Measurements from ENCODE around the gene OAT. TPM values are rescaled to one million over a fixed set of nuclear protein-coding genes. Genes with fewer than 3 reads are reported as not detected.

The OAT gene
- total and polyA plus RNA-seq, 8 donors: 26.1 to 243 (median 69.4) TPM

DNA sequence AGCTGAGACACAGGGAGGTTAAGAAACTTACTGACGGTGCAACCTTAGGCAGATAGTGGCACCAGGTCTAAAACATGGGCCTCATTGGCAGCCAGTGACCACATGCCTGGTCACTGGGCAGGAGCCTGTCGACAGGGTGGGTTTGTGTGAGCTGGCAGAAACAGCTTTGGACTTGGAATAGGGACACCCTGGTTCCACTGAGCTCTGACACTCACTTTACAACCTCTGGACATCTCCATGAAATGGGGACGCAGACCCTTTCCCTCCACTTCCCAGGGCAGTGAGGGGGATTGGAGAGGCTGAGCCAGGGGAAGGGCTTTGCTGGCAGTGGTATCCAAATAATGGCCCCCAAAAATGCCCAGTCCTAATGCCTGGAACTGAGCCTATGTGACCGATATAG is 49.7 kb downstream of the OAT start:
- Histone ChIP-seq H3K4me3 (no peak overlapping the region), H3K4me1 (no peaks in the 10 kb centered on the region), H3K36me3 (no peaks in the 10 kb centered on the region), H3K27me3 (peaks cover 0 to 12% (median 0%) of the 10 kb centered on the region in 3 donors), H3K9me3 (no peaks in the 10 kb centered on the region), H3K27ac (no peak overlapping the region)
- intact Hi-C loops (cut with DNase I; ENCODE audit: low total_unique reads): no loop called here
- no peak for DNase-seq
- 87 to 92% (median 91%) methylated on average over 4 of the region's 4 CpGs for WGBS, 5 donors
- TF ChIP-seq EP300 (IDR thresholded peaks at IDR 0.05): no peak
- no peak for TF ChIP-seq POLR2AphosphoS5 (IDR thresholded peaks at IDR 0.05)

GRCh38 chr10:124367936-124368335 is 50.8 kb downstream of the OAT start:
- 79 to 89% (median 82%) methylated on average over 14 to 18 of the region's 18 CpGs for WGBS, 5 donors
- Histone ChIP-seq H3K4me1 (no peaks in the 10 kb centered on the region), H3K4me3 (no peak overlapping the region), H3K9me3 (no peaks in the 10 kb centered on the region), H3K27ac (no peak overlapping the region), H3K27me3 (peaks cover 0 to 12% (median 0%) of the 10 kb centered on the region in 3 donors), H3K36me3 (no peaks in the 10 kb centered on the region)
- DNase-seq: no peak
- intact Hi-C loops (cut with DNase I; ENCODE audit: low total_unique reads): no loop called here
- TF ChIP-seq POLR2AphosphoS5 (IDR thresholded peaks at IDR 0.05) (no peak), POLR2A (IDR thresholded peaks at IDR 0.05) (no peak), EP300 (IDR thresholded peaks at IDR 0.05) (no peak)
- TF ChIP-seq, protein P1, sequence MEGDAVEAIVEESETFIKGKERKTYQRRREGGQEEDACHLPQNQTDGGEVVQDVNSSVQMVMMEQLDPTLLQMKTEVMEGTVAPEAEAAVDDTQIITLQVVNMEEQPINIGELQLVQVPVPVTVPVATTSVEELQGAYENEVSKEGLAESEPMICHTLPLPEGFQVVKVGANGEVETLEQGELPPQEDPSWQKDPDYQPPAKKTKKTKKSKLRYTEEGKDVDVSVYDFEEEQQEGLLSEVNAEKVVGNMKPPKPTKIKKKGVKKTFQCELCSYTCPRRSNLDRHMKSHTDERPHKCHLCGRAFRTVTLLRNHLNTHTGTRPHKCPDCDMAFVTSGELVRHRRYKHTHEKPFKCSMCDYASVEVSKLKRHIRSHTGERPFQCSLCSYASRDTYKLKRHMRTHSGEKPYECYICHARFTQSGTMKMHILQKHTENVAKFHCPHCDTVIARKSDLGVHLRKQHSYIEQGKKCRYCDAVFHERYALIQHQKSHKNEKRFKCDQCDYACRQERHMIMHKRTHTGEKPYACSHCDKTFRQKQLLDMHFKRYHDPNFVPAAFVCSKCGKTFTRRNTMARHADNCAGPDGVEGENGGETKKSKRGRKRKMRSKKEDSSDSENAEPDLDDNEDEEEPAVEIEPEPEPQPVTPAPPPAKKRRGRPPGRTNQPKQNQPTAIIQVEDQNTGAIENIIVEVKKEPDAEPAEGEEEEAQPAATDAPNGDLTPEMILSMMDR (IDR thresholded peaks at IDR 0.05): no peak

DNA sequence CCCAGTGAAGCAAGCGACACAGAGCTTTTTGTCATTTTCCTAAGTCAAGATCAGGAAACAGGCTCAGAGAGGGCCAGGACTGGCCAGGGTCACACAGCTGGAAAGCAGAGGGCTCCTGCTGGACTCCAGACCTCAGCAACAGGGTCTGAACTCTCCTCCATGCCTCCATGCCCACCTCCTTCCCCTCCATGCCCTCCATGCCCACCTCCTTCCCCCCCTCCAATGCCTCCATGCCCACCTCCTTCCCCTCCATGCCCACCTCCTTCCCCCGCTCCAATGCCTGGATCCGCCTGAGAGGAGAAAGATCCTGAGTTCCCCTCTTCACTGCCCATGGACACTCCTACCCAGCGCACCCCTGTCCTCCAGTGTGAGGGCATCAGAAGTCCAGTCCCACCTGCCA is 51.3 kb downstream of the OAT start:
- Histone ChIP-seq H3K9me3 (no peaks in the 10 kb centered on the region), H3K36me3 (no peaks in the 10 kb centered on the region), H3K27ac (no peak overlapping the region), H3K27me3 (peaks cover 0 to 12% (median 0%) of the 10 kb centered on the region in 3 donors), H3K4me1 (no peaks in the 10 kb centered on the region), H3K4me3 (no peak overlapping the region)
- no peak for DNase-seq
- 90 to 100% (median 96%) methylated on average over 3 to 4 of the region's 4 CpGs for WGBS, 5 donors
- TF ChIP-seq, protein P1 (IDR thresholded peaks at IDR 0.05): no peak
- TF ChIP-seq POLR2AphosphoS5 (IDR thresholded peaks at IDR 0.05): no peak
- TF ChIP-seq POLR2A (IDR thresholded peaks at IDR 0.05): no peak
- TF ChIP-seq EP300 (IDR thresholded peaks at IDR 0.05): no peak
- intact Hi-C loops (cut with DNase I; ENCODE audit: low total_unique reads): no loop called here

DNA sequence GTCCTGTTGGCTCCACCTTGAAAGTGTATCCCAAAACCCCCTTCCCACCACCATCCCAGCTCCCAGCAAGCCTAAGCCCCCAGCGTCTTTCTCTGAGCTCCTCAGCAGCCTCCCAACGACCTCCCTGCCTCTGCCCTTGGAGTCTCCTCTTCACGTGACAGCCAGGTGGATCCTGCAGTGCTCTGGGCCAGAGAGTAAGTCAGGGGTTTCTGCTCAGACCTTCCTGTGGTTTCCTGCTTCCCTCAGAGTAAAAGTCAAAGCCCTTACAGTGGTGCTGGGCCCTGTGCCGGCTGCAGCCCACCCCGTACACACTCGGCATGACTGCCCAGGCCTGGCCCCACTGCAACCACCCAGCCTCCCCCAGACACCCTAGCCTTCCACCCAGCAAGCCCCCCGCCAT is 51.9 kb downstream of the OAT start:
- Histone ChIP-seq H3K27ac (no peak overlapping the region), H3K27me3 (peaks cover 0 to 12% (median 0%) of the 10 kb centered on the region in 3 donors), H3K36me3 (no peaks in the 10 kb centered on the region), H3K4me1 (no peaks in the 10 kb centered on the region), H3K9me3 (no peaks in the 10 kb centered on the region), H3K4me3 (no peak overlapping the region)
- WGBS, 5 donors: 62 to 67% (median 66%) methylated on average over 4 to 7 of the region's 7 CpGs
- no peak for DNase-seq
- intact Hi-C loops (cut with DNase I; ENCODE audit: low total_unique reads): no loop called here
- no peak for TF ChIP-seq POLR2A (IDR thresholded peaks at IDR 0.05)
- TF ChIP-seq, protein P1 (IDR thresholded peaks at IDR 0.05): no peak
- no peak for TF ChIP-seq EP300 (IDR thresholded peaks at IDR 0.05)

DNA sequence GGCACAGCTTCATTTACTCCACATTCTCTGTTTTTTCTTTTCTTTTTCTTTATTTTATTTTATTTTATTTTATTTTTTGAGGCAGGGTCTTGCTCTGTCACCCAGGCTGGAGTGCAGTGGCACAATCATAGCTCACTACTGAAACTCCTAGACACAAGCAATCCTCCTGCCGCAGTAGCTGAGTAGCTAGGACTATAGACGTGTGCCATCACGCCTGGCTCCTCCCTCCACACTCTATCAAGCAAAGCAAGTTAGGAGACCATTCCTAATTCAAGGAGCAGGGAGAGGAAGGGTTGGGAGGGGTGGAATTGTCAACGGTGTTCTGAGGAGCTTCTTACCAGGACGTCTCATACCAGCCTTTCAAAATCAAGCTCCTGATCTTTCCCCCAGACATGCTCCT is 52.4 kb downstream of the OAT start:
- DNase-seq: no peak
- 68 to 78% (median 74%) methylated on average over 5 of the region's 5 CpGs for WGBS, 5 donors
- no peak overlapping the region for H3K4me3 ChIP-seq
- intact Hi-C loops (cut with DNase I; ENCODE audit: low total_unique reads): no loop called here
- H3K4me1 ChIP-seq: no peaks in the 10 kb centered on the region
- no peaks in the 10 kb centered on the region for H3K9me3 ChIP-seq
- H3K27ac ChIP-seq: no peak overlapping the region
- no peak for TF ChIP-seq POLR2A (IDR thresholded peaks at IDR 0.05)
- TF ChIP-seq, protein P1 (IDR thresholded peaks at IDR 0.05): no peak
- TF ChIP-seq POLR2AphosphoS5 (IDR thresholded peaks at IDR 0.05): no peak
- no peak for TF ChIP-seq EP300 (IDR thresholded peaks at IDR 0.05)
- peaks cover 0 to 12% (median 0%) of the 10 kb centered on the region in 3 donors for H3K27me3 ChIP-seq
- no peaks in the 10 kb centered on the region for H3K36me3 ChIP-seq

Data from stomach (tissue), 9 donors.